Lower leg skin (tissue), 3 donors: ENCODE measurements around the gene FAM151B.

Experiments used
- POLR2A ChIP-seq, 2 donors: fragments of 450-650 bp; IDR thresholded peaks; one replicate each; pipeline ENCODE4 v1.6.1; 2016 to 2017; ENCODE audit warnings: antibody characterized with exemption in 2 of 2, mild to moderate bottlenecking in 1 of 2, moderate library complexity in 1 of 2
- TF ChIP-seq, protein P1 (sequence below), 3 donors: fragments of 450-650 bp; IDR thresholded peaks; one replicate each; pipeline ENCODE4 v1.5.1; 2016; ENCODE audit warnings: antibody characterized with exemption in 3 of 3, mild to moderate bottlenecking in 3 of 3, moderate library complexity in 2 of 3

DNA sequence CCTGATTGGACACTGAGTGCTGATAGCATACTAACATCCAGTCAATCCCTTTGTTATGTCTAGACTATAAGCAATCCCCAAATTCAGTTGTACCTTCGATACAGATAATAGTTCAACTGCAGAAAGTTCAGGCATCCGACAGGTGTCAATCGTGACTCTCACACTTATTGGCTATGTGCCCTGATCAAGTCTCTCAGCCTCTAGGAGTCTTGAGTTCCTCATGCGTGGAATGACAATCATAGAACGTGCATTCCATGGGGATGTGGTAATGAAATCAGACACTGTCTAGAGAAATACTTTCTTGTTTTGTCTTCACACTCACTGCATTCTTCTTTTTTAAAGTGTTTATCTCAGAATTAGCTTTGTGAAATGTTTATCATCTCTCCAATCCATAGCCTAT lies 77.4 kb downstream of the FAM151B start:
- TF ChIP-seq, protein P1, sequence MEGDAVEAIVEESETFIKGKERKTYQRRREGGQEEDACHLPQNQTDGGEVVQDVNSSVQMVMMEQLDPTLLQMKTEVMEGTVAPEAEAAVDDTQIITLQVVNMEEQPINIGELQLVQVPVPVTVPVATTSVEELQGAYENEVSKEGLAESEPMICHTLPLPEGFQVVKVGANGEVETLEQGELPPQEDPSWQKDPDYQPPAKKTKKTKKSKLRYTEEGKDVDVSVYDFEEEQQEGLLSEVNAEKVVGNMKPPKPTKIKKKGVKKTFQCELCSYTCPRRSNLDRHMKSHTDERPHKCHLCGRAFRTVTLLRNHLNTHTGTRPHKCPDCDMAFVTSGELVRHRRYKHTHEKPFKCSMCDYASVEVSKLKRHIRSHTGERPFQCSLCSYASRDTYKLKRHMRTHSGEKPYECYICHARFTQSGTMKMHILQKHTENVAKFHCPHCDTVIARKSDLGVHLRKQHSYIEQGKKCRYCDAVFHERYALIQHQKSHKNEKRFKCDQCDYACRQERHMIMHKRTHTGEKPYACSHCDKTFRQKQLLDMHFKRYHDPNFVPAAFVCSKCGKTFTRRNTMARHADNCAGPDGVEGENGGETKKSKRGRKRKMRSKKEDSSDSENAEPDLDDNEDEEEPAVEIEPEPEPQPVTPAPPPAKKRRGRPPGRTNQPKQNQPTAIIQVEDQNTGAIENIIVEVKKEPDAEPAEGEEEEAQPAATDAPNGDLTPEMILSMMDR (IDR thresholded peaks at IDR 0.05) = no peak
- no peak for TF ChIP-seq POLR2A (IDR thresholded peaks at IDR 0.05)
